HL-60/S4 (cell line): ENCODE results near the gene PACRG.

Experiments used
- in situ Hi-C: fragments of 300-500 bp; cut with MboI; formaldehyde crosslinking; loops from 2 replicates; pipeline ENCODE4 v1.14.3; 2022; ENCODE audit warnings: low sequenced_read_pairs

Gene PACRG

DNA sequence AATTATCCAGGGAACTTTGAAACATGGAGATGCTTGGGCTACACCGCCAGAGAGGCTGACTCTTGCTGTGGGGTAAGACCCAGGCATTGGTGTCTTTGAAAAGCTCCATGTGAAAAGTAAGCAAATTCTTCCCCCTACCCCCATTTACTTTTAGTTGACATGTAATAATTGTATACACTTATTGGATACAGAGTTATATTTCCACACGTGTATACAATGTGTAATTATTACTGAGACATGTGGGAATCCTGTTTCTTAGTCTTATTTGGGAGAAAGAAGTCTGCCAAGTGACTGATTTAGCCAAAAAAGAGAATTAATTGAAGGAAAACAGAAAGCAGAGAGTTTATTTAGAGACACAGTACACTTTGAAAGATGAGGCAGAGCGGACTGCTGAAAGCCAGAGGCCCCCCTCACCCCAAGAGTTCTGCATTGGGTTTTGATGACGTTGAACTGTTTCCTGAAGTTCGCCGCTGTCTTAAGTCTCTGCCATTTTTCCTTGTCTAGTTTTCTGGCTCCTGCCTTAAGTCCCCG lies 193.8 kb downstream of the PACRG start:
- in situ Hi-C loops, result no loop called here

DNA sequence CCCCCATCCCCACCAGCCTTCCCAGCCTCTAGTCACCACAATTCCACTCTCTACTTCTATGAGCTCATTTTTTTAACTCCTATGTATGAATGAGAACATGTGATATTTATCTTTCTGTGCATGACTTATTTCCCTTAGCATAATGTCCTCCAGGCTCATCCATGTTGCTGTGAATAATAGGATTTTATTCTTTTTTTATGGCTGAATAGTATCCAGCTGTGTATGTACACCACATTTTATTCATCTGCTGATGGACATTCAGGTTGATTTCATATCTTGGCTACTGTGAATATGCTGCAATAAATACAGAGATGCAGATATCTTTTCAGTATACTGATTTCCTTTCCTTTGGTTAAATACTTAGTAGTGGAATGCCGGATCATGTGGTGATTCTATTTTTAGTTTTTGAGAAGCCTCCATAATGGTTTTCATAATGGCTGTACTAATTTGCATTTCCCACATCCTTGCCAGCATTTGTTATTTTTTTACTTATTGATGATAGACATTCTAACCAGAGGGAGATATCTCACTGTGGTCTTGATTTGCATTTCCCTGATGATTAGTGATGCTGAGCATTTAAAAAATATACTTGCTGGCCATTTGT lies 194.9 kb downstream of the PACRG start:
- in situ Hi-C loops, result no loop called here

DNA sequence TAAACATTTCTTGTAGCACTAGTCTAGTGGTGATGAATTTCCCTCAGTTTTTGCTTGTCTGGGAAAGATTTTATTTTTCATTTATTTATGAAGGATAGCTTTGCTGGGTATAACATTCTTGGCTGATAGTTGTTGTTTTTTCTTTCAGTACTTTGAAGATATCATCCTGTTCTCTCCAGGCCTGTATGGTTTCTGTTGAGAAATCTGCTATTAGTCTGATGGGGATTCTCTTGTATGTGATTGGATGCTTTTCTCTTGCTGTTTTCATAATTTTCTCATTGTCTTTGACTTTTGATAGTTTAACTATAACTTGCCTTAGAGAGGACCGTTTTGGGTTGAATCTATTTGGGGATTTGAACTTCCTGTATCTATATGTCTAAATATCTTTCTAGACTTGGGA lies 207.1 kb downstream of the PACRG start:
- in situ Hi-C loops, result no loop called here

DNA sequence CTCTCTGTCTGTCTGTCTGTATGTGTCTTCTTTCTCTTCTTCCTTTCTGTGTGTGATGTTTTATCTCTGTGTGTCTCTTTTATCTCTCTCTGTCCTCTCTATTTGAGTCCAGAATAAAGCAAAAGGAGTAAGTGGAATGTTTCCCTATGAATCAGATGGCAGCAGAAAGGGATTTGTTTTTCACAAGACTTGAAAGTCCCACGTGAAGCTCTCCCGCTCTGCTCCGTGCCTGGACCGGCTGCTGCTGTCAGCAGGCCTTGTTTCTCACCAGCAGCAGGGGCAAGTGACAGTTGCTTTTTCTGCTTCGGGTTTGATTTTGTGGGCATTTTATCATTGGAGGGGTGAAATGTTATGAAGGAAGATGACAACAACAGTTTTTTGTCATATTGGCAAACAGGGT lies 212.7 kb downstream of the PACRG start:
- in situ Hi-C loops, result no loop called here

DNA sequence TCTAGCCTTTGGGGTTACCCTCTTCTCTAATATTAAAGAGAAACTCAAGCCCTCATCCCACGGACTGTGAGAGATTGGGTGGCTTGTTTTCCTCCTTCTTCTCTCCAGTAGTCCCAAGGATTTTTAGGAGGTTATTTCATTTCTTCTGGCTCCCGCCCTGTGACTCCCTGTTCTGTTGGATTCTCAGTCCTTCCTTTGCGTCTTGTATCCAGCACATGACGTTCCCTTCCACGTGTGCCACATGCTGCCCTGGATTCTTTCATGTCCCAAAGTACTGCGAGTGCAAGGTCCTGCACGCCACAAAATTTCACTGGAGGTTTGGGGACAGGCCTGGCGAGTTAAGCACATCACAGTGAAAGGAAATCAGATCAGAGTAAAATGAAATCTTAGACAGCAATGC lies 213.4 kb downstream of the PACRG start:
- in situ Hi-C loops, result no loop called here

DNA sequence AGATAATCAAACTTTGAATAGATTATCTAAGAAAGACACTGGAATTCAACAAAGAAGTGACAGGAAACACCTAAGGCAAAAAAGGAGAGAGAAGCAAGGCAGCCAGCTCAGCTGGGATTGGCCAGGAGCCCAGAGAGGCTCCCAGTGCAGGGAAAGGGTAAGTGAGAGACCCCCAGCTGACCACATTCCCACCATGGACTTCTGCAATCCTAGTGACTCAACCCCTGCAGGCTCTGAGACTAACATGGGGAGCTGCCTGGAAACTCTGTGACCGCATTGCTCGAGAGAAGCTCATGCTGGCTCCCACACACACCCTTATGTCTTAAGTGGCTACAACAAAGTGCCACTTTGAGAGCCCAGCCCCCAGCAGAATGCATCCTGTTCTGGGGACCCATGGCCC lies 215.1 kb downstream of the PACRG start:
- in situ Hi-C loops, result no loop called here

DNA sequence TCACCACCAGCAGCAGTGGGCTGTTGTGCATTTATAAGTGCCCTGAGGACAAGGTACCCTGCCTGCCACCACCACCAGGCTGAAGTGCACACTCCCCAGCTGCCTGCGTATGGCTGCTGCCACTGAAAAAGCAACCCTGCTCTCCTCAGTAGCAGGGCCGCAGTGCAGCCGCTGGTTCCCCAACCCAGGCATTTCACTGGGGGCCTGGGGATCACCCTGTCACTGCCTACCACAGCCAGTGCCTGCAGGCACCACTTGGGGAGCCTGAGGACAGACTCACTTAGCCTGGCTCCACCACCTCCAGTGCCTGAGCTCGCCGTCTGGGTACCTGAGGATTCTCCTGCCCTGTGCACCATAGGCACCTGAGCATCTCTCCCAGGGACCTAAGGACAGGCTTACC lies 215.6 kb downstream of the PACRG start:
- in situ Hi-C loops, result no loop called here

DNA sequence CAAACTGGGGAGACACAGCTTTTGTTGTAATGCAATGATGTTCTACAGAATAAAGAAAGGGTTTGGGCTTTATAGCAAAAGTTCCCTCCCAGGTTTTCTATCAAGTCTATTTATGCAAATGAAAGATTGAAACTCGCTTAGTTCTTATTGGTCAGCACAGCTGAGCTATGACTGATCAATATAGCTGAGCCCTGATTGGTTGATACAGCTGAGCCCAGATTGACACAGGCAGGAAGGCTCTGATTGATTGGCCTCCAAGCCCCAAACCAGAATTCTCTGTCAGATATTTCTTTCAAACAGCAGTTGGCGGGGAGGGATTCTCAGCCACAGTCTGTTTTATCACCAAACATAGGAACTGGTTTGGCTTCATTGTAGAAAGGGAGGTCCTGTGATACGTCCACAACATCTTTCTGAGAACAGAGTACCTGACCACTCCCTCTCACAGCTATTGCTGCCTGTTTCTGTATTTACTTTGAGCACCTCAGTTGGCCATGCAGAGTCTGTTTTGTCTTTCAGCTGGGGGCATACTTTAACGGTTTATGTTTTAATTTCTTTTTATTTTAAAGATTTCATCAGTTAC lies 223.5 kb downstream of the PACRG start:
- in situ Hi-C loops, result no loop called here

DNA sequence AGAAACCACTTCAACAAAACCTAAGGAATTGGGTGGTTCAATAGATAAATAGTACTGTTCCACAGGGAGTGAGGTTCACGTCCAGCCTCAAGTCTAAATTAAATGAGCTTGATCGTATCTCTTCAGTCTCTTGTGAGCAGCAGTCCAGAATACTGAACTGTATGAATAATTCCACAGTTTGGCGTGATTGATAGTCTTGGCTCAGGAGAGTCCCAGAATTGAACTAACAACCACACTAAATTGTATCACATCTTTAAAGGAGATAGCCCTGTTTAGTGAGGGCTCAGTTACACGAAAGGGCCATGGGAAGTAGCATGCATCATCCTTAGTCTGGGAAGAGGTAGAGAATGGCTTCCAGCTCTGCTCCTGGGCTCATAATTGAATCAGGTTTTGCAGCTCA lies 224.6 kb downstream of the PACRG start:
- in situ Hi-C loops, result no loop called here

DNA sequence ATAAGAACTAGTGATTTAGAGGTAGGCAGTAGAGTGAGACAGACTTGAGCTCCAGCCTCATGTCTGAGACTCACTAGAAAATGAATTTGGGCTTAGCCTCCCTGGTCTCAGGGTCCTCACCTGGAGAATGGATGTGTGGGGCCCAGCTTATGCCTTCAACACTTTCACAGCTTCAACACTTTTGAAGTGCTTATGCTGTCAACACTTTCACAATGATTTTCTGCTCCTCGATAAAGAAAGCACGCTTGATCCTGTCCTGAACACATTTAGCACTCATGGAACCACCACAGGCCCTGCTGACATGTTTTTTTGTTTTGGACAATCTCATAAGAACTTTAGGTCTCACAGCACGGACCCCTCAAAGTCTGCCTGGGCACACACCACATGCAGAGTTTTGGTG lies 229.3 kb downstream of the PACRG start:
- in situ Hi-C loops, result no loop called here

DNA sequence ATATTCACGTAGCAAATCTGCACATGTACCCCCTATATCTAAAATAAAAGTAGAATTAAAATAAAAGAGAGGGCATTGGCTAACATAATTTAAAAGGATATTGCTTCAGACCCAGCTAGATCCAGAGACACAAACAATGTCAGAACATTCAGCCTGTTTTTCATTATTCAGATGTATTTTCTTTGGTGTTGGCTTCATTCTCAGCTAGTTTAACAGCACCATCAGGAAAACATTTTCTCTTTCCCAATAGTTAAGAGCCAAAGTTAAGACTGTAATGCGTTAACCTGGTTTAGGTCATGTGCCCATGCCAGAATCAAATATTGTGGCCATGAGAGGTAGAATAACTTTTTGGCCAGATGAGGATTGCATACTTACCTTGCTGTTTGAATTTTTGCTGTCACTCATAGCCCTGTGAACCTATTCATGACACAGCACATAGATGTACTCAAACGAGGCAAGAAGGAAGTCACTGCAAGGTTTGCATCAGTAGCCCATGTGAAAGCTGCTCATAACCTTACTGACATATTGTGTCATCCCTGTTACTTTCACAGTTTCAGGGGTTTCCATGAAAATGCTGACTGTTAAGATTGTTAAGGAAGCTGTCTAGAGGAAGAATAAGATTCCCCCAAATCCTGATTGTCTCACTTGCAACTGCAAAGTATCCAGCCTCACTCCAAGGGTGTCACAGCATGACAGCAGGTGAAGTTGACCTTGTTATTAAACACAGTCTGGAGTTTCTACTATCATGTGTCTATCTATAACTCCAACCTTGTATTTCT lies 233.1 kb downstream of the PACRG start:
- in situ Hi-C loops, result no loop called here

DNA sequence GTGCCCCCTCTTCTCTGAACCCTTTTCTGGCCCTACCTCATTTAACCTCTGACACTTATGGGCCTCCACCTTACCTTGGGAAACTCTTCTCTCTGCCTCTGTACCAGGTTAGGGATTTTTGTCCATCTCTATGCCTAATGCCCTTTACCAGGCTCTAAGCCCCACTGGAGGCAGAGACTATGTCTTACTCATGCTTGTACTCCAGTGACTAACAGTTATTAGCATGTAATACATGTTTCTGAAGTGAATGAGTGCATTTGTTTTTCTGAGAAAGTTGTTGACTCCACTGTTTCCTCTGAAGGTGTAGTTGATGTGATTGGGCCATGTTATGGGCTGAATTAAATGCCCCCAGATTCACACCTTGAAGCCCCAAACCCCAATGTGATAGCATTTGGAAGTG lies 234.3 kb downstream of the PACRG start:
- in situ Hi-C loops, result no loop called here

DNA sequence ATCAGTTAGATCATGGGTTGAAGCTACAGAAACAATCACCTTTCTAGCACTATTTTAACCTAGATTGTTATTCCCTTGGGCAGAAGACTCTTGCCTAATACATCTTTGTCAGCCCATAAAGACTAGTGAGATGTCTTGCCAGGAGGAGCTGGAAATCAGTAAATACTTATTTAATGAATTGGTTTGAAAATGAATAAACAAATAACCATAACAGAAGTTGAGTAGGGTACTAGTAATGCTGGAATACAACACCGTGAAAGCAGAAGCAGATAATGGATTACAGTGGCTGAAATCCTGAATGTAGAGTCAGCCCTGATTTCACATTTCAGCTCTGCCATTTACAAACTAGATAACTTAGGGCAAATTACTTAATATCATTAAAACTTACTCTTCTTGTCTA lies 236.1 kb downstream of the PACRG start:
- in situ Hi-C loops, result no loop called here

DNA sequence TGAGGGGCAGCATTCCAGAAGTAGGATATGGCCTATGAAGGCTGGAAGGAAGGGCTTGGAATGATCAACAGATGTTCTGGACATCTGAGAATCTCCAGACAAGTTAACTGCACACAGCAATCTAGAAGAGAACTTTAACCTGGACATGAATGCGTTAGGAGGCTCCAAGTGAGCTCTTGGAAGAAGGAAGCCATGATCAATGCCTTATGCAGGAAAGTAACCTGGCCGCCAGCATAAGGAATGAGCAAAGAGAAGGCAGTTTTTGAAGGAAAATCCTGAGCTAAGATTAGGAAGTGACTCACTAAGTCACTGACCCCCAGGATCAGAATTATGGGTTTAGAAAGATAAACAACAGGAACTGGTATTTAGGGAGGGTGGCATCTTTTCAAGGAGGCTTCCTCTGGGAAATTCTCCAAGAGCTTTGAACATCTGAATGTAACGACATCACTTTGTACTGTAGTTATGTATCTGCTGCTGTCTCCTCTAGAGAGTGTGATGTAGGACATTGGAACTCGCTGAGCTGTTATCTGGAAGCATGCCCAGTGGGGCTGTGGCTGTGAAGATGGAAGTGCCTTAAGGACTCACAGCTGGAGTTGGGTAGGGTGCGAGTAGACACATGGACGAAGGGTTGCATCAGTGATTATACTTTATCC lies 236.8 kb downstream of the PACRG start:
- in situ Hi-C loops, result no loop called here

DNA sequence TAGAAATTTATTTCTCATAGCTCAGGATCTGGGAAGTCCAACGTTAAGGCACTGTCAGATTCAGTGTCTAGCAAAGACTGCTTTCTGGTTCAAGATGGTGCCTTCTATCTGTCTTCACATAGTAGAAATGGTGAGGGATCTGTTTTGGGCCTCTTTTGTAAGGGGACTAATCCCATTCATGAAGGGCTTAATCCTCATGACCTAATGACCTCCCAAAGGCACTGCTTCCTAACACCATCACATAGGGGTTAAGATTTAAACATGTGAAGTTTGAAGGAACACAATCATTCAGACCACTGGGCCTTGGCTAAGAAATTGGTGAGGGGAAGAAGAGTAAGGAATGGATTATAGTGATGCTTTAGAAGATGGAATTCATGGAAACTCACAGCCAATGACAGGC lies 237.6 kb downstream of the PACRG start:
- in situ Hi-C loops, result no loop called here

DNA sequence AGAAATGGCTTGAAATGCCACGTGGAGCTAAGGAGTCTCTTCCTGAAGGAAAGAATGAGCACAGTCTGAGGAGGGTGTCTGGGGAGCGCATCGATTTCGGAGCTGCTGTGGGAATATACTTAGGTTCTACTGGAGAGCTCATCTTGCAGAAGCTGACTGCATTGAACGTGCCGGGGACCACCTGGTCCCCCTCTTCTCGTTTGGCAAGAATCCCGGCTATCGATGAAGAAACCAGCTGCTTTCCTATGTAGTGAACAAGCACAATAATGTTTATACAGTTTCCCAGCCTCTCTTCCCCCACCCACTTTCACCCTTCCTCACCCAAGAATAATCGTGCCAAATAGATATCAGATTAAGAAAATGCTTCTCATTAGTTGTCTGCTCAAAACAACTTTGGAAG lies 242.5 kb downstream of the PACRG start:
- in situ Hi-C loops, result no loop called here

DNA sequence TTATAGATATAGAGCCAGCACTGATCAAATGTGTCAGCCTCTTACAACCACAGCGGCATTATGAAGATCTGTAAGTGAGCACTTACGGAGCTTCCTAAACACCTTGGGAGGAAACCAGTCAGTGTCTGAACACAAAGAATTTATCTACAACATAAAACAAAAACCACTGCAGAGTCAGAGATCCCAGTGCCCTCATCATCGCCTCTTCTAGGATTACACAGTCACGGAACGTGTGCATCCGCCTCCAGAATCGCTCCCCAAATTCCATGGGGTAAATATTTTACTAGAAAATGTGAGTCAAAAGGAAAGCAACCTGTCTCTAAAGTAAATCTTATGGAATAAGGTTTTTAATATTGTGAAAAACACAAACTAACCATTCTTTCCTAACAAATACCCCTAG lies 243.6 kb downstream of the PACRG start:
- in situ Hi-C loops, result no loop called here

DNA sequence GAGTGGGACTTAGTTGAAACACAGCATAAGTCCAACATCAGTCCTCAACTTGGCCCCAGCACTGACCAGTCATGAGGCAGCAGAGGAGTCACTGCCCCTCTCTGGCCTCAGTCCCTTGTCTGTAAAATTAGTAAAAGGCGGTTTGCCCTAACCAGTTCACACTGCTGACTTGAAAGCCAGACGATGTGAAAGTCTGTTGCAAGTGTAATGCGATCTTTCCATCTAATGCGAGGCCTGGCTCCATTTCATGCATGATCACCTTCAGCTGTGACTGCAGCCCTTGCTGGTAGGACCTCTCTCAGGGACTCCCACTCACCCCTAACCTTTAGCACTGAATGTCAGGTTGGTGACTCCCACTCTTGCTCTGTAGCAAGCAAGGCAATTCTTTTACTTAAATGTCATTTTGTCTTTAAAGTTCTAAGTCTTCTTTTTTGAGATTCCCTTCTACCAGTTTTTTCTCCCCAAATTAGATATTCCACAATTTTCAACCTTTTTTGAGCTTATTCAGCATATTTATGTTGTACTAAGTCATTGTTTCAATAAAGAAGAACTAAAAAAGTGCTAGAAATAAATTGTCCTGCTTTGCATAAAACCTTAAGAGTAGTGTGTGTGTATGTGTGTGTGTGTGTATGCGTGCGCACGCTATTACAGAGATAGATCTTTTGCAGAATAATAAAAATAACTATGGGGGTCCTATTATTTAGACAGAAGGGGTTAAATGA lies 245.5 kb downstream of the PACRG start:
- in situ Hi-C loops, result no loop called here

DNA sequence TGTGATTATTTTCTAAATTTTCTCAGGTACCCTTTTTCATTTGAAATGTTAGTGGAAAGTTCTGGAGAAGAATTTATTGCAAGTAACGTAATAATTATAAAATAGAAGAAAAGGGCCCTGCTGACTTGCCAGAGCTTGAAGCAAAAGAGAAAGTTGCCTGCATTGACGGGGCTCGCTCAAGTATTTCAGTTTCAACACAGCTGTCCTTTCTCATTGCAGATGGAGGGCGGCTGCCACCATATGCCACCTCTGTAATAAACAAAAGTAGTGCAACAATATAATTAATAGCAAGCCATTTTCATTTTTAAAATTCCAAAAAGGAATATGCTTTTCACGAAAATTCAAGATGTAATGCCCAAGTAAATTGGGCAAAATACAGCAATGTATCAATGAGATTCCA lies 246.2 kb downstream of the PACRG start:
- in situ Hi-C loops, result no loop called here

DNA sequence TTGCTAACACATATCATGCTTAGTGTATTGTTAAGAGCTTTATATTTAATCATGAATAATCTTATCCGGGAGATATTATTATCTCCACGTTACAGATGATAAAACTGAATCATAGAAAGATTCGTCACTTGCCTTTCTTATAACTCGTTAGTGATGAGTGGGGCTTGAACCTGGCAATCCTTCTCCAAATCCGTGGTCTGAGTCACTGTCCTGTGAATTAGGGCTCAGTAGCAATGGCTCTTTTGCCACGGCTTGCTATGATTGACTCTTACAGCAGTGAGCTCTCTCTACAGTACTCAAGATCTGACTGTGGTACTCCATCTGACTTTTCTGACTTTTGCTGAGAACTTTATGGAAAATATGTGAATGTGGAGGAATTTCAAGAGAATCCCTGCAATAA lies 246.9 kb downstream of the PACRG start:
- in situ Hi-C loops, result no loop called here

DNA sequence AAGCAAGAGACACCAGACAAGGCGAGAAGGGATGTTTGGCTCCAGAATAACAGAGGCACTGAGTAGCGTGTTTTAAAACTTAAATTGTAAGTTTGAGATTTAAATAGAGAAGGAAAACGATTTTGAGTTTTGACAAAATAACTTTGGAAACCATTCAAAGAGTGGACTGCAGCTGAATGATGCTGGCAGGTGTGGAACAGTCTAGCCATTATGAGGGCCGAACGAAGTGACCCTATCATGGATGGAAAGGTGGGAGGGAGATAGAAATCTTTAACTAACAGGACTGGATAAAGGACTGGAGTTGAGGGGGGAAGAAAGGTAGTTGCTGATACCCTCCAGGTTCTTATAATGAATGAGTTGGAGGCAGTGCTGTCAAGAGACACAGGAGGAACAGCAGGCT lies 248.4 kb downstream of the PACRG start:
- in situ Hi-C loops, result no loop called here
